Esophagus muscularis mucosa (tissue), 4 donors: ENCODE results near the gene STX8.

Experiments used
- EP300 ChIP-seq: sonication (generic); formaldehyde crosslinking; IDR thresholded peaks from one replicate; pipeline ENCODE4 v1.6.1; 2017; ENCODE audit warnings: antibody characterized with exemption
- POLR2A ChIP-seq: fragments of 450-650 bp; IDR thresholded peaks from one replicate; pipeline ENCODE4 v1.6.1; 2017; ENCODE audit warnings: antibody characterized with exemption, moderate library complexity, mild to moderate bottlenecking, low read depth
- POLR2AphosphoS5 ChIP-seq, 2 donors: sonication (generic); formaldehyde crosslinking; IDR thresholded peaks; one replicate each; pipeline ENCODE4 v1.6.1; 2017; ENCODE audit warnings: antibody characterized with exemption in 2 of 2
- TF ChIP-seq, protein P1 (sequence below), 3 experiments: fragments of 200-600 bp in 2 of 3; fragments of 450-650 bp in 1 of 3; sonication (generic) in 2 of 3; IDR thresholded peaks; one replicate each; pipeline ENCODE4 v1.5.1; 2017 to 2019; ENCODE audit warnings: antibody characterized with exemption in 3 of 3, mild to moderate bottlenecking in 2 of 3, moderate library complexity in 1 of 3

DNA sequence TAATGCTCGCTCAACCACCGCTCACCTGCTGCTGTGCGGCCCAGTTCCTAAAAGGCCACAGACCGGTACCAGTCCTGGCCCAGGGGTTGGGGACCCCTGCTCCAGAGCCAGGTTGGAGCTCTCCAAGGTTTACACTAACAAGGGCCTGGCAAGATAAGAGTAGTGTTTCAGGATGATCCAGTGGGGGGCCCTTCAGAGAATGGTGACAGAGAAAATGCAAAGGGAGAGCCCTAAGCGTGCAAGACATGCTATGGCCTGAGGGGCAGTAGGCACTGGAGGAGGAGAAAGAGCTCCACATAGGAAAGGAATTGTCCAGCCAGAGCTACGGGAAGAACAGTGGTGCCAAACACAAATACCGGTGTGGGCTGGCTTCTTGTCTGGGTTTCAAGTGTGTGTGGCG lies 233.4 kb downstream of the STX8 start:
- TF ChIP-seq, protein P1, sequence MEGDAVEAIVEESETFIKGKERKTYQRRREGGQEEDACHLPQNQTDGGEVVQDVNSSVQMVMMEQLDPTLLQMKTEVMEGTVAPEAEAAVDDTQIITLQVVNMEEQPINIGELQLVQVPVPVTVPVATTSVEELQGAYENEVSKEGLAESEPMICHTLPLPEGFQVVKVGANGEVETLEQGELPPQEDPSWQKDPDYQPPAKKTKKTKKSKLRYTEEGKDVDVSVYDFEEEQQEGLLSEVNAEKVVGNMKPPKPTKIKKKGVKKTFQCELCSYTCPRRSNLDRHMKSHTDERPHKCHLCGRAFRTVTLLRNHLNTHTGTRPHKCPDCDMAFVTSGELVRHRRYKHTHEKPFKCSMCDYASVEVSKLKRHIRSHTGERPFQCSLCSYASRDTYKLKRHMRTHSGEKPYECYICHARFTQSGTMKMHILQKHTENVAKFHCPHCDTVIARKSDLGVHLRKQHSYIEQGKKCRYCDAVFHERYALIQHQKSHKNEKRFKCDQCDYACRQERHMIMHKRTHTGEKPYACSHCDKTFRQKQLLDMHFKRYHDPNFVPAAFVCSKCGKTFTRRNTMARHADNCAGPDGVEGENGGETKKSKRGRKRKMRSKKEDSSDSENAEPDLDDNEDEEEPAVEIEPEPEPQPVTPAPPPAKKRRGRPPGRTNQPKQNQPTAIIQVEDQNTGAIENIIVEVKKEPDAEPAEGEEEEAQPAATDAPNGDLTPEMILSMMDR (IDR thresholded peaks at IDR 0.05) = no peak
- TF ChIP-seq POLR2A (no peak), EP300 (no peak), POLR2AphosphoS5 (IDR thresholded peaks at IDR 0.05) (no peak)
